Keratinocyte (primary cell): ENCODE data around the gene SERPINE1. TPM values are rescaled to one million over a fixed set of nuclear protein-coding genes. Genes with fewer than 3 reads are reported as not detected.

Experiments
- DNase-seq: peaks from one replicate; pipeline ENCODE4 v3.0.0-alpha.2; 2011; ENCODE audit warnings: low read depth, missing footprints, low spot score
- FAIRE-seq: peaks from 2 replicates; lab custom pipeline; 2011; peaks lifted over from hg19 to GRCh38; lab: Jason Lieb, UNC
- H2AFZ ChIP-seq: 2 replicates; pipeline ENCODE4 v1.6.0; 2012; ENCODE audit warnings: low read length, control low read depth, inconsistent platforms; ENCODE audit not compliant: control insufficient read depth
- H3K27ac ChIP-seq: 2 replicates; pipeline ENCODE4 v1.5.1; 2011; ENCODE audit warnings: low read length; ENCODE audit not compliant: control insufficient read depth, insufficient read depth
- H3K27me3 ChIP-seq: 3 replicates; pipeline ENCODE4 v1.6.0; 2011; ENCODE audit warnings: low read length; ENCODE audit not compliant: control insufficient read depth, insufficient read depth; ENCODE audit errors: extremely low read depth
- H3K36me3 ChIP-seq, 2 experiments: 2 replicates in 1 of 2; 3 replicates in 1 of 2; pipeline ENCODE4 v1.5.1; 2011; ENCODE audit warnings: low read length in 2 of 2, mild to moderate bottlenecking in 1 of 2; ENCODE audit not compliant: control insufficient read depth in 2 of 2, insufficient read depth in 2 of 2; ENCODE audit errors: extremely low read depth in 1 of 2
- H3K4me1 ChIP-seq: 3 replicates; pipeline ENCODE4 v1.5.1; 2011; ENCODE audit warnings: low read length; ENCODE audit not compliant: control insufficient read depth, insufficient read depth; ENCODE audit errors: extremely low read depth
- H3K4me2 ChIP-seq: 3 replicates; pipeline ENCODE4 v1.6.0; 2011; ENCODE audit warnings: low read depth, low read length; ENCODE audit not compliant: control insufficient read depth, insufficient read depth; ENCODE audit errors: extremely low read depth
- H3K4me3 ChIP-seq, 3 experiments: fragments of 200-600 bp in 1 of 3; sonication (generic) in 1 of 3; 2 replicates in 2 of 3; 3 replicates in 1 of 3; pipeline ENCODE4 v1.5.1; 2011 to 2016; ENCODE audit warnings: low read length in 3 of 3, mild to moderate bottlenecking in 3 of 3, control low read depth in 2 of 3, inconsistent platforms in 1 of 3, low read depth in 1 of 3, mixed read lengths in 1 of 3, mixed run types in 1 of 3, moderate library complexity in 1 of 3; ENCODE audit not compliant: control insufficient read depth in 2 of 3, insufficient read depth in 2 of 3; ENCODE audit errors: extremely low read depth in 1 of 3
- H3K79me2 ChIP-seq: 2 replicates; pipeline ENCODE4 v1.6.0; 2012; ENCODE audit warnings: low read length; ENCODE audit not compliant: control insufficient read depth, insufficient read depth
- H3K9ac ChIP-seq: 3 replicates; pipeline ENCODE4 v1.6.0; 2011; ENCODE audit warnings: low read length; ENCODE audit not compliant: control insufficient read depth, insufficient read depth; ENCODE audit errors: extremely low read depth
- H3K9me1 ChIP-seq: 3 replicates; pipeline ENCODE4 v1.6.0; 2011; ENCODE audit warnings: low read length; ENCODE audit not compliant: control insufficient read depth, insufficient read depth; ENCODE audit errors: extremely low read depth
- H3K9me3 ChIP-seq: 2 replicates; pipeline ENCODE4 v1.5.1; 2012; ENCODE audit warnings: low read depth, low read length; ENCODE audit not compliant: control insufficient read depth
- H4K20me1 ChIP-seq: 3 replicates; pipeline ENCODE4 v1.6.0; 2011; ENCODE audit warnings: low read length; ENCODE audit not compliant: control insufficient read depth, insufficient read depth; ENCODE audit errors: extremely low read depth
- EZH2 ChIP-seq: IDR thresholded peaks from one replicate; pipeline ENCODE4 v1.6.1; 2012; ENCODE audit warnings: inconsistent platforms, mild to moderate bottlenecking, low read length, moderate library complexity
- dilution Hi-C: fragments of 300-500 bp; cut with MboI; formaldehyde crosslinking; loops from one replicate; pipeline ENCODE4 v1.7.0; 2020; ENCODE audit warnings: low sequenced_read_pairs; ENCODE audit not compliant: extremely low pct_ligation_motif_present
- polyA plus RNA-seq, 5 experiments: library from polyadenylated mRNA; depleted of rRNA in 3 of 5; stranded (reverse) in 3 of 5; stranded (forward) in 1 of 5; unstranded in 1 of 5; fragments of >200 nt; gene quantifications; 1 replicate in 1 of 5; 2 replicates in 3 of 5; 3 replicates in 1 of 5; pipeline versions ENCODE4 v1.2.1 to v1.2.3, GENCODE V29; 2011 to 2012; ENCODE audit warnings: missing spikeins in 2 of 5, low read depth in 1 of 5, low replicate concordance in 1 of 5
- TF ChIP-seq, protein P1 (sequence below), 3 experiments: IDR thresholded peaks in 1 of 3; conservative IDR thresholded peaks in 1 of 3; optimal IDR thresholded peaks in 1 of 3; 2 replicates in 2 of 3; 3 replicates in 1 of 3; pipeline versions ENCODE3 to v1.5.1; 2011; ENCODE audit warnings: low read length in 3 of 3, mild to moderate bottlenecking in 3 of 3, moderate library complexity in 2 of 3, control low read depth in 1 of 3, inconsistent platforms in 1 of 3; ENCODE audit not compliant: insufficient read depth in 2 of 3; ENCODE audit errors: extremely low read depth in 1 of 3

SERPINE1 gene
- polyA plus RNA-seq, 1 donor (not counting 4 experiments of a cell fraction or from before 2014, with no cell fraction given), result 522 TPM

DNA sequence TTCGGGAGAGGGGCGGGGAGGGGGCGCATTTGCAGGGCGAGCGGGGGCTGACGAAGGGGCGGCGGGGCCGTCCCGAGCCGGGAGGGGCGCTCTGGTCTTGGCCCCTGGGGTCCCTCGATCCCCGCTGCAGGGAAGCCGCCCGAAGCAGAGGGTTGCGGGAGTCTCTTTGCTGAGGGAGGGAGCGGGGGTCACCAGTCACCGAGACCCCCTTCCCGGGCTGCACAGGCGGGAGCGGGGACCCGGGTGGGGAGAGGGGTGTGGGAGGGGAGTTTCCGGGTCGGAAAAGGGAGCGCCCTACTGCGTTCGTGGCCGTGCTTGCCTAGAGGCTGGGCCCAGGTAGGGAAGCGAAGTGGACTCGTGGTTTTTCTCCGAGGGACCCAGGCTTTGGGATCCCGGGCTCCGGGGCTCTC, 27.8 kb downstream of the SERPINE1 start:
- Histone ChIP-seq H3K4me1 (peaks cover 26% of the 10 kb centered on the region), H3K9me1 (no peaks in the 10 kb centered on the region), H3K9me3 (no peaks in the 10 kb centered on the region), H2AFZ (peak overlapping the region; percentile 40), H3K27ac (peak overlapping the region; percentile 69), H4K20me1 (no peaks in the 10 kb centered on the region), H3K4me2 (peak overlapping the region; percentile 98), H3K9ac (peak overlapping the region; percentile 69), H3K27me3 (no peaks in the 10 kb centered on the region), H3K4me3 (peak overlapping the region; percentile 77 to 95 (median 85)), H3K36me3 (peaks cover 11 to 20% of the 10 kb centered on the region in 2 experiments), H3K79me2 (peaks cover 20% of the 10 kb centered on the region)
- no peak for TF ChIP-seq EZH2
- TF ChIP-seq, protein P1, sequence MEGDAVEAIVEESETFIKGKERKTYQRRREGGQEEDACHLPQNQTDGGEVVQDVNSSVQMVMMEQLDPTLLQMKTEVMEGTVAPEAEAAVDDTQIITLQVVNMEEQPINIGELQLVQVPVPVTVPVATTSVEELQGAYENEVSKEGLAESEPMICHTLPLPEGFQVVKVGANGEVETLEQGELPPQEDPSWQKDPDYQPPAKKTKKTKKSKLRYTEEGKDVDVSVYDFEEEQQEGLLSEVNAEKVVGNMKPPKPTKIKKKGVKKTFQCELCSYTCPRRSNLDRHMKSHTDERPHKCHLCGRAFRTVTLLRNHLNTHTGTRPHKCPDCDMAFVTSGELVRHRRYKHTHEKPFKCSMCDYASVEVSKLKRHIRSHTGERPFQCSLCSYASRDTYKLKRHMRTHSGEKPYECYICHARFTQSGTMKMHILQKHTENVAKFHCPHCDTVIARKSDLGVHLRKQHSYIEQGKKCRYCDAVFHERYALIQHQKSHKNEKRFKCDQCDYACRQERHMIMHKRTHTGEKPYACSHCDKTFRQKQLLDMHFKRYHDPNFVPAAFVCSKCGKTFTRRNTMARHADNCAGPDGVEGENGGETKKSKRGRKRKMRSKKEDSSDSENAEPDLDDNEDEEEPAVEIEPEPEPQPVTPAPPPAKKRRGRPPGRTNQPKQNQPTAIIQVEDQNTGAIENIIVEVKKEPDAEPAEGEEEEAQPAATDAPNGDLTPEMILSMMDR (optimal IDR thresholded peaks at IDR 0.05 in 1 of 3, IDR thresholded peaks at IDR 0.05 in 1 of 3, conservative IDR thresholded peaks at IDR 0.05 in 1 of 3; ENCODE audit: extremely low read depth in 1 of 3, insufficient read depth in 2 of 3, low read length in 3 of 3), result no peak
- FAIRE-seq, result no peak
- DNase-seq, result no peak
- dilution Hi-C loops, result no loop called here

DNA sequence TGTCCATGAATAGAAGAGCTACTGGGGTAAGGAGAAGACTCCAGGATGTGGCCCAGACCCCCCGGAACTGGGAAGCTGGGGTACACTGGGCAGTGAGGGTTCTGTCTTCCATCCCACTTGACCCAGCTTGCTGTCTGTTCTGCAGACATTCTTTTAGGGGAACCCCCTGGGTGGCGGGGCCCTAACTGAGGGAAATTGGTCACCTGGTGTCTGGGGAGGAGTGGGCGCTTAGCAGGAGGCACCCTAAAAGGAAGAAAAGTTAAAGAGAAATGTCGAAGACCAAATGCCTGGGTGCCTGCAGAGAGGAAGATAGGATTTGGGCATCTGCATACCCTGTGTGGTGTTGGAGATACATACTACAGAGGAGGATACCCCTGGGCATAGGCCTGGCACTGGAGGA, 28.4 kb downstream of the SERPINE1 start:
- Histone ChIP-seq H3K4me1 (peaks cover 32% of the 10 kb centered on the region), H3K27me3 (no peaks in the 10 kb centered on the region), H3K79me2 (peaks cover 20% of the 10 kb centered on the region), H4K20me1 (no peaks in the 10 kb centered on the region), H3K9ac (peak overlapping the region; percentile 69), H3K9me1 (no peaks in the 10 kb centered on the region), H3K4me3 (peak overlapping the region; percentile 77 to 95 (median 85)), H3K4me2 (peak overlapping the region; percentile 98), H3K36me3 (peaks cover 16 to 24% of the 10 kb centered on the region in 2 experiments), H3K9me3 (no peaks in the 10 kb centered on the region), H3K27ac (peak overlapping the region; percentile 69), H2AFZ (no peak overlapping the region)
- TF ChIP-seq, protein P1 (optimal IDR thresholded peaks at IDR 0.05 in 1 of 3, IDR thresholded peaks at IDR 0.05 in 1 of 3, conservative IDR thresholded peaks at IDR 0.05 in 1 of 3; ENCODE audit: extremely low read depth in 1 of 3, insufficient read depth in 2 of 3, low read length in 3 of 3), result no peak
- TF ChIP-seq EZH2, result no peak
- FAIRE-seq, result no peak
- DNase-seq, result no peak
- dilution Hi-C loops, result no loop called here
